H9 (cell line): Measurements from ENCODE around the gene RPP40. TPM values are rescaled to one million over a fixed set of nuclear protein-coding genes. Genes with fewer than 3 reads are reported as not detected.

Experiments
- DNase-seq: peaks from one replicate; pipeline ENCODE4 v3.0.0-alpha.2; 2017
- H2AFZ ChIP-seq: one replicate; pipeline ENCODE4 v1.6.1; 2013; ENCODE audit warnings: mild to moderate bottlenecking, low read length, control low read depth, moderate library complexity
- H2AK5ac ChIP-seq: 2 replicates; pipeline ENCODE4 v1.6.1; 2013; ENCODE audit warnings: low read length, control low read depth, mixed read lengths; ENCODE audit not compliant: insufficient read length
- H2BK120ac ChIP-seq: one replicate; pipeline ENCODE4 v1.6.1; 2013; ENCODE audit warnings: low read depth, mild to moderate bottlenecking, low read length, control low read depth, inconsistent platforms; ENCODE audit not compliant: poor library complexity, severe bottlenecking
- H2BK12ac ChIP-seq: 2 replicates; pipeline ENCODE4 v1.6.1; 2013; ENCODE audit warnings: low read length, control low read depth, mixed read lengths, low read depth; ENCODE audit not compliant: insufficient read length
- H2BK15ac ChIP-seq: 2 replicates; pipeline ENCODE4 v1.6.1; 2013; ENCODE audit warnings: low read depth, low read length, control low read depth
- H2BK20ac ChIP-seq: one replicate; pipeline ENCODE4 v1.6.1; 2013; ENCODE audit warnings: low read depth, mild to moderate bottlenecking, low read length, control low read depth, inconsistent platforms; ENCODE audit not compliant: poor library complexity, severe bottlenecking
- H2BK5ac ChIP-seq: 2 replicates; pipeline ENCODE4 v1.6.1; 2013; ENCODE audit warnings: low read length, control low read depth, mixed read lengths; ENCODE audit not compliant: insufficient read length
- H3K14ac ChIP-seq: 2 replicates; pipeline ENCODE4 v1.6.1; 2013; ENCODE audit warnings: low read length, control low read depth; ENCODE audit not compliant: insufficient read depth
- H3K18ac ChIP-seq: 2 replicates; pipeline ENCODE4 v1.6.1; 2013; ENCODE audit warnings: low read depth, mild to moderate bottlenecking, mixed read lengths, low read length, control low read depth; ENCODE audit not compliant: insufficient read length
- H3K23ac ChIP-seq: 2 replicates; pipeline ENCODE4 v1.6.1; 2013; ENCODE audit warnings: low read length, control low read depth, mixed read lengths, low read depth; ENCODE audit not compliant: insufficient read length
- H3K23me2 ChIP-seq: 2 replicates; pipeline ENCODE4 v1.6.1; 2013; ENCODE audit warnings: low read depth, mild to moderate bottlenecking, mixed read lengths, low read length, control low read depth; ENCODE audit not compliant: insufficient read length, poor library complexity, severe bottlenecking
- H3K27ac ChIP-seq: 2 replicates; pipeline ENCODE4 v1.5.1; 2013; ENCODE audit warnings: low read length, control low read depth, mixed read lengths, low read depth; ENCODE audit not compliant: insufficient read length
- H3K27me3 ChIP-seq: 2 replicates; pipeline ENCODE4 v1.6.1; 2013; ENCODE audit warnings: low read length, control low read depth, inconsistent platforms; ENCODE audit not compliant: insufficient read depth
- H3K4ac ChIP-seq: 2 replicates; pipeline ENCODE4 v1.6.1; 2013; ENCODE audit warnings: low read depth, mild to moderate bottlenecking, control low read depth, inconsistent platforms, low read length, moderate library complexity
- H3K4me1 ChIP-seq: 2 replicates; pipeline ENCODE4 v1.6.1; 2013; ENCODE audit warnings: low read length, control low read depth, inconsistent platforms; ENCODE audit not compliant: insufficient read depth
- H3K4me2 ChIP-seq: 2 replicates; pipeline ENCODE4 v1.6.1; 2013; ENCODE audit warnings: low read length, control low read depth, mixed read lengths; ENCODE audit not compliant: insufficient read length, insufficient read depth
- H3K56ac ChIP-seq: 2 replicates; pipeline ENCODE4 v1.6.1; 2013; ENCODE audit warnings: low read depth, mild to moderate bottlenecking, mixed read lengths, low read length, control low read depth; ENCODE audit not compliant: insufficient read length
- H3K79me1 ChIP-seq: 2 replicates; pipeline ENCODE4 v1.6.1; 2013; ENCODE audit warnings: low read depth, mild to moderate bottlenecking, moderate library complexity, low read length, control low read depth, inconsistent platforms; ENCODE audit not compliant: insufficient read depth, poor library complexity, severe bottlenecking
- H3K79me2 ChIP-seq: 2 replicates; pipeline ENCODE4 v1.6.1; 2013; ENCODE audit warnings: low read length, control low read depth, inconsistent platforms; ENCODE audit not compliant: insufficient read depth
- H3K9ac ChIP-seq: 2 replicates; pipeline ENCODE4 v1.6.1; 2013; ENCODE audit warnings: low read length, control low read depth, mixed read lengths; ENCODE audit not compliant: insufficient read length; ENCODE audit errors: extremely low read depth
- H3K9me3 ChIP-seq: one replicate; pipeline ENCODE4 v1.6.1; 2013; ENCODE audit warnings: low read depth, low read length, inconsistent platforms; ENCODE audit not compliant: control insufficient read depth
- H3T11ph ChIP-seq: one replicate; pipeline ENCODE4 v1.6.1; 2013; ENCODE audit warnings: mild to moderate bottlenecking, low read length, control low read depth, inconsistent platforms
- H4K20me1 ChIP-seq: one replicate; pipeline ENCODE4 v1.6.1; 2013; ENCODE audit not compliant: control insufficient read depth, insufficient read length, insufficient read depth
- H4K5ac ChIP-seq: 2 replicates; pipeline ENCODE4 v1.6.1; 2013; ENCODE audit warnings: low read depth, mild to moderate bottlenecking, mixed read lengths, low read length, control low read depth; ENCODE audit not compliant: insufficient read length
- H4K8ac ChIP-seq: replicated peaks from 2 replicates; pipeline ENCODE4 v1.6.1; 2013; ENCODE audit warnings: low read length, control low read depth, mixed read lengths, low read depth; ENCODE audit not compliant: insufficient read length
- H4K91ac ChIP-seq: 2 replicates; pipeline ENCODE4 v1.6.1; 2013; ENCODE audit warnings: low read depth, mild to moderate bottlenecking, moderate library complexity, mixed read lengths, low read length, control low read depth; ENCODE audit not compliant: insufficient read length
- H3K27ac Mint-ChIP-seq, 3 experiments: 2 replicates in 2 of 3; 3 replicates in 1 of 3; pipeline ENCODE4 v1.8.0; 2020 to 2021; ENCODE audit warnings: mixed read lengths in 3 of 3, mild to moderate bottlenecking in 1 of 3, moderate library complexity in 1 of 3
- H3K27me3 Mint-ChIP-seq: 2 replicates; pipeline ENCODE4 v1.8.0; 2021; ENCODE audit warnings: low read depth, mild to moderate bottlenecking, moderate library complexity, mixed read lengths
- H3K36me3 Mint-ChIP-seq, 3 experiments: 2 replicates in 2 of 3; 3 replicates in 1 of 3; pipeline ENCODE4 v1.8.0; 2020 to 2021; ENCODE audit warnings: low read depth in 3 of 3, mixed read lengths in 3 of 3; ENCODE audit not compliant: insufficient read depth in 1 of 3
- H3K4me1 Mint-ChIP-seq, 2 experiments: 2 replicates each; pipeline ENCODE4 v1.8.0; 2020; ENCODE audit warnings: mixed read lengths in 2 of 2
- H3K4me3 Mint-ChIP-seq, 2 experiments: 2 replicates in 1 of 2; 3 replicates in 1 of 2; pipeline ENCODE4 v1.8.0; 2020 to 2021; ENCODE audit warnings: mild to moderate bottlenecking in 2 of 2, mixed read lengths in 2 of 2, moderate library complexity in 1 of 2
- H3K9me3 Mint-ChIP-seq, 2 experiments: 2 replicates in 1 of 2; 3 replicates in 1 of 2; pipeline ENCODE4 v1.8.0; 2020; ENCODE audit warnings: mild to moderate bottlenecking in 2 of 2, mixed read lengths in 2 of 2, moderate library complexity in 1 of 2
- CTCF ChIP-seq: fragments of 200-600 bp; sonication (generic); conservative IDR thresholded peaks from 3 replicates; pipeline ENCODE4 v1.8.0; 2021; ENCODE audit warnings: antibody characterized with exemption, mild to moderate bottlenecking
- WGBS: extraction: QIAGEN DNeasy Blood & Tissue Kit; methylation state at CpG from one replicate; pipeline ENCODE4 v1.1.7; 2013; ENCODE audit warnings: missing lambda C conversion rate, low lambda C conversion rate, mixed read lengths; ENCODE audit not compliant: insufficient read length; ENCODE audit errors: extremely low coverage; 5-methylcytosine and 5-hydroxymethylcytosine counted together
- total RNA-seq: library from RNA; stranded (reverse); gene quantifications from 2 replicates; pipeline ENCODE4 v1.2.1, GENCODE V29; 2021

The RPP40 gene
- total RNA-seq, 1 experiment from 2014 or later, result 17.8 TPM

- Histone ChIP-seq H4K8ac (no peak overlapping the region), H3K23ac (no peak overlapping the region), H3K14ac (no peak overlapping the region), H3K9me3 (no peaks in the 10 kb centered on the region), H3K18ac (no peak overlapping the region), H3K79me1 (no peaks in the 10 kb centered on the region), H4K91ac (no peak overlapping the region), H3K4ac (no peak overlapping the region), H3K9ac (no peak overlapping the region), H3K4me1 (no peaks in the 10 kb centered on the region), H4K20me1 (no peaks in the 10 kb centered on the region), H3K27me3 (no peaks in the 10 kb centered on the region; the same call in 1 of the 2 replicates), H3K27ac (no peak overlapping the region), H2AK5ac (no peak overlapping the region), H2BK12ac (no peak overlapping the region), H3K56ac (no peak overlapping the region), H4K5ac (no peak overlapping the region), H2BK5ac (no peak overlapping the region), H2BK20ac (no peak overlapping the region), H3K79me2 (no peaks in the 10 kb centered on the region), H3K4me2 (no peak overlapping the region), H2BK120ac (no peak overlapping the region), H3T11ph (no peak overlapping the region), H2BK15ac (no peak overlapping the region), H3K23me2 (no peaks in the 10 kb centered on the region), H2AFZ (no peak overlapping the region)
- DNase-seq, result no peak
- H3K27ac Mint-ChIP-seq, result no peak overlapping the region
- no peak overlapping the region for H3K4me3 Mint-ChIP-seq
- WGBS, result no CpG with 5 or more reads among the region's 1 CpG
- TF ChIP-seq CTCF, result no peak
- peaks cover 19 to 31% of the 10 kb centered on the region in 2 experiments for H3K9me3 Mint-ChIP-seq
- peaks cover 8% of the 10 kb centered on the region for H3K27me3 Mint-ChIP-seq
- H3K4me1 Mint-ChIP-seq, result peaks cover 9 to 11% of the 10 kb centered on the region in 2 experiments
- peaks cover 7 to 28% (median 7%) of the 10 kb centered on the region in 3 experiments; a peak in 6 of 7 replicates for H3K36me3 Mint-ChIP-seq
Measured at GRCh38 chr6:5051394-5051793, 47.6 kb upstream of the RPP40 start.
